Measurements from ENCODE around the gene TEK. TPM values are rescaled to one million over a fixed set of nuclear protein-coding genes. Genes with fewer than 3 reads are reported as not detected.

The TEK gene
- 0.10 TPM for polyA plus RNA-seq (2012; ENCODE audit: insufficient read length, low read depth)

DNA sequence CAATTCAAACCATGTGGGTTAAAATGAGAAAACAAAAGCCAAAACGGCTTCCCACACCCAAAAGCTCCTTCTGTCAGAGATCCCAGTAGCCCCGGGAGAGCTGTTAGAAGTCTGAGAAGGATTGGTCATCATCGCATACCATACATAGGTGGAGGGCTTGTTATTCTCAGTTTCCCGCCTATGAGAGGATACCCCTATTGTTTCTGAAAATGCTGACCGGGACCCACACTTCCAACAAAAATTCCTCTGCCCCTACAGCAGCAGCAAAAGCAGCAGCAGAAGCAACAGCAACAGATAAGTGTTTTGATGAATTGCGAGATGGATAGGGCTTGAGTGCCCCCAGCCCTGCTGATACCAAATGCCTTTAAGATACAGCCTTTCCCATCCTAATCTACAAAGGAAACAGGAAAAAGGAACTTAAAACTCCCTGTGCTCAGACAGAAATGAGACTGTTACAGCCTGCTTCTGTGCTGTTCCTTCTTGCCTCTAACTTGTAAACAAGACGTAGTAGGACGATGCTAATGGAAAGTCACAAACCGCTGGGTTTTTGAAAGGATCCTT, at the start of gene TEK:
Gene TEK (plus strand): TSS at position 245 of the 561 bp plus-strand sequence. CDS start 366 bp downstream, outside the sequence.
- TF ChIP-seq SIN3A (IDR thresholded peaks at IDR 0.05; ENCODE audit: borderline replicate concordance, insufficient read depth, low read length) (no peak), TAF1 (IDR thresholded peaks at IDR 0.05; ENCODE audit: borderline replicate concordance, insufficient read depth, low read length) (no peak), FOXP2 (optimal IDR thresholded peaks at IDR 0.05; ENCODE audit: borderline replicate concordance, extremely low read depth, extremely low read length, insufficient read depth) (no peak), POLR2AphosphoS5 (IDR thresholded peaks at IDR 0.05; ENCODE audit: low read depth, low read length) (no peak)
- TF ChIP-seq, protein P1, sequence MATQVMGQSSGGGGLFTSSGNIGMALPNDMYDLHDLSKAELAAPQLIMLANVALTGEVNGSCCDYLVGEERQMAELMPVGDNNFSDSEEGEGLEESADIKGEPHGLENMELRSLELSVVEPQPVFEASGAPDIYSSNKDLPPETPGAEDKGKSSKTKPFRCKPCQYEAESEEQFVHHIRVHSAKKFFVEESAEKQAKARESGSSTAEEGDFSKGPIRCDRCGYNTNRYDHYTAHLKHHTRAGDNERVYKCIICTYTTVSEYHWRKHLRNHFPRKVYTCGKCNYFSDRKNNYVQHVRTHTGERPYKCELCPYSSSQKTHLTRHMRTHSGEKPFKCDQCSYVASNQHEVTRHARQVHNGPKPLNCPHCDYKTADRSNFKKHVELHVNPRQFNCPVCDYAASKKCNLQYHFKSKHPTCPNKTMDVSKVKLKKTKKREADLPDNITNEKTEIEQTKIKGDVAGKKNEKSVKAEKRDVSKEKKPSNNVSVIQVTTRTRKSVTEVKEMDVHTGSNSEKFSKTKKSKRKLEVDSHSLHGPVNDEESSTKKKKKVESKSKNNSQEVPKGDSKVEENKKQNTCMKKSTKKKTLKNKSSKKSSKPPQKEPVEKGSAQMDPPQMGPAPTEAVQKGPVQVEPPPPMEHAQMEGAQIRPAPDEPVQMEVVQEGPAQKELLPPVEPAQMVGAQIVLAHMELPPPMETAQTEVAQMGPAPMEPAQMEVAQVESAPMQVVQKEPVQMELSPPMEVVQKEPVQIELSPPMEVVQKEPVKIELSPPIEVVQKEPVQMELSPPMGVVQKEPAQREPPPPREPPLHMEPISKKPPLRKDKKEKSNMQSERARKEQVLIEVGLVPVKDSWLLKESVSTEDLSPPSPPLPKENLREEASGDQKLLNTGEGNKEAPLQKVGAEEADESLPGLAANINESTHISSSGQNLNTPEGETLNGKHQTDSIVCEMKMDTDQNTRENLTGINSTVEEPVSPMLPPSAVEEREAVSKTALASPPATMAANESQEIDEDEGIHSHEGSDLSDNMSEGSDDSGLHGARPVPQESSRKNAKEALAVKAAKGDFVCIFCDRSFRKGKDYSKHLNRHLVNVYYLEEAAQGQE (IDR thresholded peaks at IDR 0.05; ENCODE audit: insufficient read depth in 1 of 2, low read depth in 2 of 2, low read length in 2 of 2) = no peak

DNA sequence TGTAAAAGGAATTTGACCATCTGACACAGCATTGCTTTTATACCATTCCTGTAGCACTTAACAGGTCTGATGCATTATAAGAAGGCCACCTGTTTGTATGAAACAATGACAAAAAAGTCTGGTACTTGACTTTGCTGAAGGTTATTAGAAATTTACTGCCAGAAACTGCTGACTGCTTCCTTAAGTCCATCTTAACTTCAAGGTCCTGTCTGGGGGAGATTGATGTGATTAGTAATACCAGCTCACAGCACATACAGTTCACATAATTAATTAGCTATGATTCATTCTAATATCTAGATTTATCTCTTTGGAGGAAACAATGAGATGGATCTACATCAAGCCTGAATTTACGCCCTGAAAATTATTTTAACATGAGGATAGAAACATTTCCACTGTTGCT, 49.6 kb upstream of the TEK start:
- TF ChIP-seq, protein P1 (IDR thresholded peaks at IDR 0.05; ENCODE audit: insufficient read depth in 1 of 2, low read depth in 2 of 2, low read length in 2 of 2) = no peak
- no peak for TF ChIP-seq SIN3A (IDR thresholded peaks at IDR 0.05; ENCODE audit: borderline replicate concordance, insufficient read depth, low read length)
- TF ChIP-seq FOXP2 (optimal IDR thresholded peaks at IDR 0.05; ENCODE audit: borderline replicate concordance, extremely low read depth, extremely low read length, insufficient read depth) = no peak
- no peak for TF ChIP-seq POLR2AphosphoS5 (IDR thresholded peaks at IDR 0.05; ENCODE audit: low read depth, low read length)
- TF ChIP-seq TAF1 (IDR thresholded peaks at IDR 0.05; ENCODE audit: borderline replicate concordance, insufficient read depth, low read length) = no peak

- TF ChIP-seq, protein P1 (IDR thresholded peaks at IDR 0.05; ENCODE audit: insufficient read depth in 1 of 2, low read depth in 2 of 2, low read length in 2 of 2) = no peak
- TF ChIP-seq SIN3A (IDR thresholded peaks at IDR 0.05; ENCODE audit: borderline replicate concordance, insufficient read depth, low read length) (no peak), FOXP2 (optimal IDR thresholded peaks at IDR 0.05; ENCODE audit: borderline replicate concordance, extremely low read depth, extremely low read length, insufficient read depth) (no peak), POLR2AphosphoS5 (IDR thresholded peaks at IDR 0.05; ENCODE audit: low read depth, low read length) (no peak), TAF1 (IDR thresholded peaks at IDR 0.05; ENCODE audit: borderline replicate concordance, insufficient read depth, low read length) (no peak)
Measured at GRCh38 chr9:27059907-27060306, 49.1 kb upstream of the TEK start.

DNA sequence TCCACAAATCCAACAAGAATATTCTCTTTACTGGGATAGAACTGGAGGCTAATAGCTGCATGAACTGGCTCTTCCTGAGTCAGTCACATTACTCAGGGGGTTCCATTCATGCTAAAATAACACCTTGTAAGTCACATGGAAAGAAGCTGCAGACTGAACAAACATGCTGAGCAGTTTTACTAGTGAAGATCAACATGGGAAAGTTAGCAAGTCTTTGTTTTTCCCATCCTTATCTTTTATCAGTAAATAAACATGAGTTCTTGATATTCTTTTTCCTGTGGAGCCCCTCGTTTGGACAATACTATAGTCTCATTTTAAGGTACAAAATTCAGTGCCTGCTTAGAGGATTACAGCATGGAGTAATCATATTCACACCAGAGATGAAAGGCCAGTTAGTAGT, 43.7 kb upstream of the TEK start:
- TF ChIP-seq SIN3A (IDR thresholded peaks at IDR 0.05; ENCODE audit: borderline replicate concordance, insufficient read depth, low read length) (peak; percentile 33; the same call in 1 of the 2 replicates), TAF1 (IDR thresholded peaks at IDR 0.05; ENCODE audit: borderline replicate concordance, insufficient read depth, low read length) (no peak)

- no peak for TF ChIP-seq POLR2AphosphoS5 (IDR thresholded peaks at IDR 0.05; ENCODE audit: low read depth, low read length)
Measured at GRCh38 chr9:27073841-27074728, 34.9 kb upstream of the TEK start.

DNA sequence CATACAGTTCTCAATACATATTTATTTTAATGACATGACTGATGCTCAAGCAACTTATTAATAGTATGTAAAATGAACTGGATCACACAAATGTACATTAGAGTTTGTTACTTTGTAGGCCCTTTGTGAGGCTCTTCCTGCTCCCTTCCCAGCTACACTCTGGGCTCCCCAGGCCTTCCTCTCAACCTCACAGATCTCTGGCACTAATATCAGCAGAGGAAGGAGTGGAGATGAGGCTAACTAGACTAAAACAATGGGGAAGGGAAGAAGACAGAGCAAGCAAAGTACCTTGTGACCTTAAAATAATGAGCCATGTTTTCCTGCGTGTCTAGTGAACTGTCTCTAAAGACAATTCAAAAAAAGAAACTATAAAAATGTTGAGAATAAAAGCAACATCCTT, 30.3 kb upstream of the TEK start:
- TF ChIP-seq, protein P1 (IDR thresholded peaks at IDR 0.05; ENCODE audit: insufficient read depth in 1 of 2, low read depth in 2 of 2, low read length in 2 of 2) = no peak
- no peak for TF ChIP-seq TAF1 (IDR thresholded peaks at IDR 0.05; ENCODE audit: borderline replicate concordance, insufficient read depth, low read length)
- no peak for TF ChIP-seq FOXP2 (optimal IDR thresholded peaks at IDR 0.05; ENCODE audit: borderline replicate concordance, extremely low read depth, extremely low read length, insufficient read depth)
- TF ChIP-seq SIN3A (IDR thresholded peaks at IDR 0.05; ENCODE audit: borderline replicate concordance, insufficient read depth, low read length) = no peak
- TF ChIP-seq POLR2AphosphoS5 (IDR thresholded peaks at IDR 0.05; ENCODE audit: low read depth, low read length) = no peak
